ENCODE data around the gene GIGYF1. TPM values are rescaled to one million over a fixed set of nuclear protein-coding genes. Genes with fewer than 3 reads are reported as not detected.
A peak's percentile ranks its signal among the peaks of the same experiment; 100 is the strongest.
"Not testable (repeated sequence)": the region's sequence is repeated elsewhere in the genome, so short reads cannot be mapped to it uniquely, and the experiment has no call there.

GIGYF1 gene
- total RNA-seq, 1 donor from 2014 or later: 26.1 TPM

DNA sequence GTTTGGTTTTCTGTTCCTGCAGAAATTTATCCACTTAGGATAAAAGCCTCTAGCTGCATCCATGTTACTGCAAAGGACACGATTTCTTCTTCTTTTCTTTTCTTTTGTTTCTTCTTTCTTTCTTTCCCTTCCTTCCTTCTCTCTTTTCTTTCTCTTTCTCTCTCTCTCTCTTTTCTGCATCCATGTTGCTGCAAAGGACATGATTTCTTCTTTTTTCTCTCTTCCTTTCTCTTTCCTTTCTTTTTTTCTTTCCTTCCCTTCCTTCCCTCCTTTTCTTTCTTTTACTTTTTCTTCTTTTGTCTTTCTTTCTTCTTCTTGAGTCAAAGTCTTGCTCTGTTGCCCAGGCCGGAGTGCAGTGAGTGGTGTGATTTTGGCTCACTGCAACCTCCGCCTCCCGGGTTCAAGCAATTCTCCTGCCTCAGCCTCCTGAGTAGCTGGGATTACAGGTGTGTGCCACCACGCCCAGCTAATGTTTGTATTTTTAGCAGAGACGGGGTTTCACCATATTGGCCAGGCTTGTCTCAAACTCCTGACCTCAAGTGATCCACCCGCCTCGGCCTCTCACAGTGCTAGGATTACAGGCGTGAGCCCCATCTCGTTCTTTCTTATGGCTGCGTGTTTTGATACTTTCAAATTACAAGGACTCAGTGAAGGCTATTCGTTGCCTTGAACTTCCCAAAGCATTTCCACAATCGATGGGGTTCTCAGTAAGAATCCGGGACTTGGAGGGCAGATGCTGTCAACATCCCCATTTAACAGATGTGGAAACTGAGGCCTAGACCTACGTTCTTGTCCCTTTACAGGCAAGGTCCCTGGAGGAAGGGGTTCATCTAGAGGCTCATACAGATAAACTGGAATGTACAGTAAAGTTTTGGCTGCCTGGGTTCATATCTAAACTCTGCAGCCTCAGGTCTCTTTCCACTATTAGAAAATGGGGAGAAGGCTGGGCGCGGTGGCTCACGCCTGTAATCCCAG lies 22.4 kb downstream of the GIGYF1 start:
- no peak for DNase-seq (ENCODE audit: low read depth)

DNA sequence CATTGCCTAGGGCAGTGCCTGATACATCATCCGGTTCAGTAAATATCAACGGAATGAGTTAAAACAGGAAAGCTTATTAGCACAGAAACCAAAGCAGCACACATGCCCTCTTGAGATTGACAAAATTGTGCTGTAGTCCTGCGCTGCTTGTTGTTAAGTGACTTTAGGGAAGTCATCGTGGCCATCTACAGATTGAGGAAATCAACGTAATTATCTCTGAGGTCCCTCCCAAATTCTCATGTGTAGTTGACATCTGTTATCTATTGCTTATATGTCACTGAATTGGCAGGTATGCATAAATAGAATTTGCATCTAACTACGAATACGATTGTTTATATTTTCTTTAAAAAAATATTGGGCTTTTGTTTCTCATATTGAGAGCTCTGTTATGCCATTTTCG lies 24.0 kb downstream of the GIGYF1 start:
- no peak for DNase-seq (ENCODE audit: low read depth)

DNA sequence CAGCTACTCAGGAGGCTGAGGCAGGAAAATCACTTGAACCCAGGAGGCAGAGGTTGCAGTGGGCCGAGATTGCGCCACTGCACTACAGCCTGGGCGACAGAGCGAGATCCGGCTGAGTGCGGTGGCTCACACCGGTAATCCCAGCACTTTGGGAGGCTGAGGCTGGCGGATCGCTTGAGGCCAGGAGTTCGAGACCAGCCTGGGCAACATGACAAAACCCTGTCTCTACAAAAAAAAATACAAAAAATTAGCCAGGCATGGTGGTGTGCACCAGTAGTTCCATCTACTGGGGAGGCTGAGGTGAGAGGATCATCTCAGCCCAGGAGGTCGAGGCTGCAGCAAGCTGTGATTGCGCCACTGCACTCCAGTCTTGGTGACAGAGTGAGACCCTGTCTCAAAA lies 24.9 kb downstream of the GIGYF1 start:
- DNase-seq (ENCODE audit: low read depth): not testable (repeated sequence)

GRCh38 chr7:100668069-100668449 lies 26.0 kb downstream of the GIGYF1 start:
- DNase-seq (ENCODE audit: low read depth): no peak

GRCh38 chr7:100667331-100668068 lies 26.6 kb downstream of the GIGYF1 start:
- no peak for DNase-seq (ENCODE audit: low read depth)

DNA sequence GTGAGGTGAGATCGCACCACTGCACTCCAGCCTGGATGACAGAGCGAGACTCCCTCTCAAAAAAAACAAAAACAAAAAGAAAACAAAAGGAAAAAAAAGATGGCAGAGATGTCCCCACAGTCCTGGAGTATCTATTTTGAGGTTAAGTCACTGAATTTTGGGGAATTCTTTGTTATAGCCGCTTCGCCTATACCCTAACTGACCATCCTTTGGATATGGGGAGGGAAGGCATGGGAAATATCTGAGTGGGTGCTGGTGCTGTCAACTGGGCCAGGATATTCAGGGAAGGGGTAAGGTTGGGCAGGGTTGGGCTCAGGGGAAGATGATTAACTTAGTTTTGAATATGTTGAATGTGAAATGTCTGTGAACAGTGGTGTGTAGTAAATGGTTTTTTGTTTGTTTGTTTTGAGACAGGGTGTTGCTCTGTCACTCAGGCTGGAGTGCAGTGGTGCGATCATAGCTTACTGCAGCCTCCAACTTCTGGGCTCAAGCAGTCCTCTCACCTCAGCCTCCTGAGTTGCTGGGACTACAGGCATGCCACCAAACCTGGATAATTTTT lies 28.8 kb downstream of the GIGYF1 start:
- DNase-seq (ENCODE audit: low read depth): no peak

DNA sequence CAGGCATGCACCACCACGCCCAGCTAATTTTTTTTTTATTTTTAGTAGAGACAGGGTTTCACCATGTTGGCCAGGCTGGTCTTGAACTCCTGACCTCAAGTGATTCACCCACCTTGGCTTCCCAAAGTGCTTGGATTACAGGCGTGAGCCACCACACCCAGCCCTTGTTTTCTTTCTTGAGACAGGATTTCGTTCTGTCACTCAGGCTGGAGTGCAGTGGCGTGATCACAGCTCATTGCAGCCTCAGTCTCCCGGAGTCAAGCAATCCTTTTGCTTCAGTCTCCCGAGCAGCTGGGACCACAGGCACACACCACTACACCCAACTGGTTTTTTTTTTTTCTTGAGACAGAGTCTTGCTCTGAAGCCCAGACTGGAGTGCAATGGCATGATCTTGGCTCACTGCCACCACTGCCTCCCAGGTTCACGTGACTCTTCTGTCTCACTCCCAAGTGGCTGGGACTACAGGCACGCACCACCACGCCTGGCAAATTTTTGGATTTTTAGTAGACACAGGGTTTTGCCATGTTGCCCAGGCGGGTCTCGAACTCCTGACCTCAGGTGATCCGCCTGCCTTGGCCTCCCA lies 31.8 kb downstream of the GIGYF1 start:
- DNase-seq (ENCODE audit: low read depth): peak; percentile 15

DNA sequence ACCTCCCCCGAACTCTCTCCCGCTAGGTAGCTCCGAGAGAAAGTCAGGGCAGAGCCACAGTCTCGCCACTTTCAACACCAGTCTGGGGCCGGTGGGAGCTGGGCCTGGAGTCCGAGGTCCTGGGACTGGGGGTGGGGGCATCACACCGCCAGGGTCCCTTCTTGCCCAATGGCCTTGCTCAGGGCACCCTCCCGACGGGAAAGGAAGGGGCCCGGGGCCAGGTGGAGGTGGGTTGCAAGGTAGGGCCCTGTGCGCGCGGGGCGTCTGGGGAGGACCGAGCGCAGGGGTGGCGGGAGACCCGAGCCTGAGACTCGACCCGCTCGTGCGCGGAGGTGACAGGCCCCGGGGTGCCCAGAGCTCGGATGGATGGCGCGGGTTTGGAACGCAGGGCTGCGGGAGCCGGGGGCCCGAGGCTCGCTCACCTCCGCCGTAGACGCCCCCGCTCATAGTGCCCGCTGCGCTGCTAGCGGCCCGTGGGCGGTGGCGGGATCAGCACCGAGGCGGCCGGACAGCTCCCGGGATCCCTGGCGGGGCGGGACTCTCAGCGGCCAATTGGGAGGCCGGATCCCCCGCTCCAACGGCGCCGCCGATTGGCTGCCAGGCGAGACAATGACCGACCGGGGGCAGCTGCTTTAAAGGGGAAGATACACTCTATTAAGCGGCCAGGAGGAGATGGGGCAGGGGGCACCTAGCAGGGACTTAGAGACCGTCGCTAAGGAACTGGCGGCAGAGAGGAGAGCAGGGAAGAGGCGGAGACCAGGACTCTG lies 38.0 kb downstream of the GIGYF1 start, which contains the start of gene ACTL6B:
TSS of gene ACTL6B (minus strand) at position 541 of the 767 bp plus-strand sequence. CDS start at position 447, 94 bp downstream.
- DNase-seq (ENCODE audit: low read depth): no peak

DNA sequence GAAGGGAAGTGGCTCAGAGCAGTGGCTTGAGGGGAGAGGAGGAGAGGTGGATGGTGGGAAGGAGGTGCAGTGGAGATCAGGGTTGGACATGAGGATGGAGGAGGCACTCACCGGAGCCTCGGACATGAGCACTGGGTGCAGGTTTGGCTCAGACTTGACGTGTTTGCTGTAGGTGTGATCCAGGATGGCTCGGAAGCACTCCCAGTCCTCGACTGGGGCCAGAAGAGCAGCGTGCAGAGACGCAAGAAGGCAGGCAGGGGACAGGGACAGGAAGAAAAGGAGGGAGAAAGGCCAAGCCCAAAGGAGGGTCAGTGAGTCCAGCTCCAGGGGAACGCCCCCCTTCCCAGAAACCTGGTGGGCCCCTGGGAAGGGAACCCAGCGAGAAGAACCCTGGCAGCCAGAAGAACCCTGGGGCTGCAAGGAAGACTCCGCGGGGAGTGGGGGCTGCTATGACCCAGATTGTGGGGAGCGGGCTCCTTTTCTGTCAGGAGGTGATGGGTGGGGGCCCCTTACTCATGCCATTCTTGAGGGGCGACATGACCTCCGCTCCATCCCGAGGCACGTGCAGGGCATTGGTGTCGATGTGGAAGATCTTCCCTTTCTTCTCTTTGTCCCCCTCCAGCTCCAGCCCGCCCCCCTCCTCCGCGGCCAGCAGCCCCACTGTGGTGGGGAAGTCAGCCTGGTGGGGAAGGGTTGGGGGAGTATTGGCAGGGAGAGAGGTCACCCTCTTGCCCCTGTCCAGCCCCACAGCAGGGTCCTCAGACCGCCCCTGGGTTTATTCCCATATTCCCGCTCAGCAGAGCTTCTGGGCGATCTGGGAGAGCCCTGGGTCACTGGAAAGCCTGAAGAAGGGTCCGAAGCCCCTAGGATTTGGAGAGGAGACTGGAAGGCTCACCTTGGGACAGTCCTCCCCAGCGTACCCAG lies 38.9 kb downstream of the GIGYF1 start:
- no peak for DNase-seq (ENCODE audit: low read depth)

- no peak for DNase-seq (ENCODE audit: low read depth)
Observed at GRCh38 chr7:100649826-100650565, 44.1 kb downstream of the GIGYF1 start.

DNA sequence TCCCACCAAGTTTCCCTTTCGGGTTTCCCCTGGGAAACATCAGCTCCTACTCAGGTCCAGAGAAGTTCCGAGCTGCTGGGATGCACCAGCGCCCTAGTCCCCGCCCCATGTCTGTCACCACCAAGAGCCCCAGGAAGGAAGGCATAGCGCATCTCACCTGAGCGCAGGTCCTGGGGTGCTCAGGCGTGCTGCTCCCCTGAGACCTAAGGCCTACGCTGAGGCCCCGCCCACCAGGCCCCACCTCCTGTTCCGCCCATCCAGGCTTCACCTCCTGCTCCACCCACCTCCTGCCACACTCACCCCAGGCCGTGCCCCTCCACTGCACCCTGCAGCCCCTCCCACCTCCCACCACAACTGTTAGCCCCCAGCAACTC lies 51.5 kb downstream of the GIGYF1 start:
- DNase-seq (ENCODE audit: low read depth): no peak

DNA sequence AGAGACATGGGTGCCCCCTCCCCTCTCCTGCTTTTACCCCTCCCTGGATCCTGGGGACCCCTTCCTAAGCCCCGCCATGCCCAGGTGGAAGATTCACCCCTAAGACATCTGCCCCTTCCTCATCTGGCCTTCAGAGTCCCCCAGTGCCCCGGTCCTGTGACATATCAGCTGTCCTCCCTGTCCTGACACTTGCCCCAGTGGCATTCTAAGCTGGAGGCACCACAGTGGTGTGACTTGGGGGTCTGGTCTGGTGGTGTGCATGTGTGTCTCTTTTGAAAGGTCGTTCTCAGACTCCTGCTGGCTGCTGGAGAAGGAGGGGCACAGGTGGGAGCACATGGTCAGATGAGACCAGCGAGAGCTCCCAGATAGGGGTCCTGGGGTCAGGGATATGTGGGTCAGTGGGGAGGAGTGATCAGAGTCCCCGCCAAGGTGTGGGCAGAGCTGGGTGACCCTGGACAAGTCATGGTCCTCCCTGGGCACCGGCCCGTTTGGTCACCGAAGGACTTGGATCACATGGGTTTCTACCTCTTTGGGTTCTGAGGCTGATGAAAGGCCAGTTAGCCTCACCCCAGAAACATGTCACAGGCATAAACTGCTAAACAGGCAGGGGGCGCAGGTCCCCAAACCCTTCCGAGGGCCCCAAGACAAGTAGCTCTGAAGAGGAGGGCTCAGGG lies 52.1 kb downstream of the GIGYF1 start:
- DNase-seq (ENCODE audit: low read depth): no peak

DNA sequence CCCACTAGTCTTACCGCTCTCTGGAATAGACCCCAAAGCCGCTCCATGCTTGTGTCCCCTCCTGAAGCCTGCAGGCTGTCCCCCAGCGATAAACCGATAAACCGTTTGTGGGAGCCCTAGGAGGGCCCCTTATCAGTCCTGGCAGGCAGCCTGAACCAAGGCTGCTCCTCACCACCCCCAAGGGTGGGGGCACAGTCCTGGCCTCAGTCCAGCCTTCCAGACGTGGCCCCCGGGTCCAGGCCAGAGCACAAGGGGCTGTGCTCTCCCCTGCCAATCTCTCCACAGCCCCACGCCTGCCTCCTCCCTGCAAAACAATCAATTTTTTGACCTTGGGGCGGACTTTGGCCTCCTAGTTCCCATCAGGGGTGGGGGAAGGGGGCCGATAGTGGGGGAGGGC lies 52.6 kb downstream of the GIGYF1 start, which contains the start of gene TFR2:
TSS of gene TFR2 (minus strand) at position 90 of the 397 bp plus-strand sequence. CDS start at position 47, 43 bp downstream.
- DNase-seq (ENCODE audit: low read depth): no peak

DNA sequence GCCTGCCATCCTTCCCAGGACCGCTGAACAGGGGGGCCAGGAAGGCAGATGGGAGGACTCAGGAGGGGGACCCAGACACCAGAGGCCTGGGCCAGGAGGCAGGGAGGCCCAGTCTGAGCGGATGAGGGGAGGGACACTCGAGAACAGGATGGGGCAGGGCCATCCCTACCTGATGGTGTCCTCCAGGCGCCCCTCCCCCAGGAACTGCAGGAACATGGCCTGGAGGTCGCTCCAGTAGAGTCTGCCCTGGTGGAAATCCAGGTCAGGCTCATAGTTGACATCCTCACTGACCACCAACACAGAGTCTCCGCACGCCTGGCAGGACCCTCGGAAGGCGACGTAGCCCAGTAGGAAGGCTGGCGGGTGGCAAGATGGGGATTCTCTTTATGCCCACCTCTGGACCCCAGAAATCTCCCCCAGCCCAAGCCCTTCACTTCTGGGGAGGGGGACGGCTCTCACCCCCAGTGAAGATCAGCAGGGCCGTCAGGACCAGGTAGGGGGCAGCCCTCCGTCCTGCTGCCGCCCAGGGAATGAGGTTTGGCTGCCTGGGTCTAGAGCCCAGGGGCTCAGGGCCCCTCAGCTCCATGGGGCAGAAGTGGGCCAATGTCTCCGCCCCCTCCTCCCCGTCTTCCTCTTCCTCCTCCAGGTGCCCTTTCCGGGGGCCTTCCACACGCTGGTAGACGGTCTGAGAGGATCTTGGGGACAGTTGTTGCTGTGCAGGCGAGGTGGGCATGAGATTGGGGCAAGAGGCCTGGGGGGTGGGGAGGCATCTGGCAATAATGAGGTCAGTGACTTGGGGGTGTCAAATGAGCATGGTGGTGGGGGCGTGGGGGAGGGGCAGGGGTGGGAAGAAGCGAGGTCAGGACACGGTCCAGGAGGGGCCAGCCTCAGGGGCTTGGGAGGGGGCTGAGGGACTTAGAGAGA lies 53.3 kb downstream of the GIGYF1 start:
- no peak for DNase-seq (ENCODE audit: low read depth)

DNA sequence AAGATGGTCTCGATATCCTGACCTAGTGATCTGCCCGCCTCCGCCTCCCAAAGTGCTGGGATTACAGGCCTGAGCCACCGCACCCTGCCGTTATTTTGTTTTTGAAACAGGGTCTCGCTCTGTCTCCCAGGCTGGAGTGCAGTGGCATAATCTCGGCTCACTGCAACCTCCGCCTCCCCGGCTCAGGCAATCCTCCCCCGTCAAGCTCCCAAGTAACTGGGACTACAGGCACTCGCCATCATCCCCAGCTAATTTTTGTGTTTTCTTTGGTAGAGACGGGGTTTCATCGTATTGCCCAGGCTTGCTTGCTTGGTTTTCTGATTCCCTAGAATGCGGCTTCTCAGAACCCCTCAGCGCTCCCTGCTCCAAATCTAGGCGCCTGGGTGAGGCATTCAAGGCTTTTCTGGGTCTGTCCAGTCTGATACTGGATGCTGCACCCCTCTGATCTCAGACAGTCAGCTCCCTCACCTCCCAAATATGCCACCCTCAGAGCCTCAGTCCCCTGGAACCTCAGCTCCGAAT lies 54.0 kb downstream of the GIGYF1 start:
- DNase-seq (ENCODE audit: low read depth): no peak

DNA sequence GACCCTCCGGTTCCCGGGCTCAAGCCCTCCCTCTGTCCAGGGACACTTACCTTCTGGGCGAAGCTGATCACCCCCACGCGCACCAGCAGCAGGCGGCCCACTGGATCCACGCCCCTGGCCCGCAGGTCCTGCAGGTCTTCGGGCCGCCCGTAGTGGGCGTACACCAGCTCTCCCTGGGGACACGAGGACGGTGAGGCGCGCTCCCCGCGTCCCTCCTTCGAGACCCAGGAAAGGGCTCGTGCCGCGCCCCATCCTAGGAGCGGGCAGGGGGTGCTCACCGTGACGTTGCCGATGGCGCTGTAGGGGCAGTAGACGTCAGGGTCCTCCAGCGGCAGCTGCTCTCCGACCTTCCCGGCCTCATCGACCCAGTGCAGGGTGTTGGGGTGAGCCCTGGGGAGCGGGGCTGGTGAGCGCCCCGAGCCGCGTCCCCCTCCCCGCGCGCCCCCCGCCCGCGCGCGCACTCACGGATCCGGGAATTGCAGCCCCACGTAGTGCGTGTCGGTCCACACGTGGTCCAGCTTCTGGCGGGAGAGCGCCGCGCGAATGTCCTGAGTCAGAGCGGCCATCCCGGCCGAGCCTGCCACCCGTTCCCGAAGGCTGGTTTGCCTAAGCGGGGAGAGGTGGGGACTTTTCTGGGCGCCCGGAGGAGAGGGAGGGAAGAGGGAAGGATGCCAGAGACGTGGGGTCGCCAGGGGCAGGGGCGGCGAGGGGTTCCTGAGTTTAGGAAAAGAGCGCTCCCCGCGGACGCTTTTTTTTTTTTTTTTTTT lies 60.9 kb downstream of the GIGYF1 start:
- DNase-seq (ENCODE audit: low read depth): no peak

DNA sequence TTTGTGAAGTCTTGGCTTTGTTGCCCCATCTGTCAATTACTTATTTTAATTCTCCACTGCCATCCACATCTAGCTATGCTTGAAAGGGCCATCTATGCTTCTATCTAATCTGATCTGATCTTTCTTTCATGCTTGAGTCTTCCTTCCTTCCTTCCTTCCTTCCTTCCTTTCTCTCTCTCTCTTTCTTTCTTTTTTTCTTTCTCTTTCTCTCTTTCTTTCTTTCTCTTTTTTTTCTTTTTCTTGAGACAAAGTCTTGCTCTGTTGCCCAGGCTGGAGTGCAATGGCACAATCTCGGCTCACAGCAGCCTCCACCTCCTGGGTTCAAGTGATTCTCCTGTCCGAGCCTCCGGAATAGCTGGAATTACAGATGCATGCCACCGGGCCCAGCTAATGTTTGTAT lies 64.0 kb downstream of the GIGYF1 start:
- no peak for DNase-seq (ENCODE audit: low read depth)
